Prostate gland (tissue), 2 donors: ENCODE data around the gene ANKRD11. TPM values are rescaled to one million over a fixed set of nuclear protein-coding genes. Genes with fewer than 3 reads are reported as not detected.
A peak's percentile ranks its signal among the peaks of the same experiment; 100 is the strongest.

Source experiments
- DNase-seq: peaks from one replicate; pipeline ENCODE4 v3.0.0-alpha.2; 2019; ENCODE audit warnings: low spot score
- H3K27ac ChIP-seq, 2 donors: fragments of 200-600 bp; sonication (generic); 2 replicates each; pipeline ENCODE4 v1.5.1; 2017 to 2019
- H3K27me3 ChIP-seq: fragments of 200-600 bp; sonication (generic); replicated peaks from 2 replicates; pipeline ENCODE4 v1.5.1; 2019; ENCODE audit not compliant: insufficient read depth
- H3K36me3 ChIP-seq, 2 donors: fragments of 200-600 bp; sonication (generic); 1 replicate in 1 of 2; 2 replicates in 1 of 2; pipeline versions ENCODE4 v1.5.1 to v1.8.1; 2017 to 2019
- H3K4me1 ChIP-seq: fragments of 200-600 bp; sonication (generic); replicated peaks from 2 replicates; pipeline ENCODE4 v1.5.1; 2019
- H3K4me3 ChIP-seq, 2 donors: fragments of 200-600 bp; sonication (generic); 2 replicates each; pipeline ENCODE4 v1.5.1; 2017 to 2019
- H3K9me3 ChIP-seq: fragments of 200-600 bp; sonication (generic); 2 replicates; pipeline ENCODE4 v1.5.1; 2017
- CTCF ChIP-seq, 4 experiments: fragments of 200-600 bp in 2 of 4; fragments of 450-650 bp in 2 of 4; sonication (generic) in 2 of 4; IDR thresholded peaks; 1 replicate in 3 of 4; 2 replicates in 1 of 4; pipeline ENCODE4 v1.5.1; 2016 to 2019; ENCODE audit warnings: antibody characterized with exemption in 4 of 4, mild to moderate bottlenecking in 2 of 4, moderate library complexity in 2 of 4
- POLR2A ChIP-seq: fragments of 450-650 bp; IDR thresholded peaks from one replicate; pipeline ENCODE4 v1.6.1; 2016; ENCODE audit warnings: antibody characterized with exemption, mild to moderate bottlenecking
- POLR2AphosphoS5 ChIP-seq: sonication (generic); formaldehyde crosslinking; IDR thresholded peaks from one replicate; pipeline ENCODE4 v1.6.1; 2017; ENCODE audit warnings: antibody characterized with exemption
- WGBS: methylation state at CpG from one replicate; pipeline ENCODE4 v1.1.5; 2018; 5-methylcytosine and 5-hydroxymethylcytosine counted together
- intact Hi-C: fragments of 100-400 bp; cut with DNase I; formaldehyde crosslinking; loops from one replicate; pipeline ENCODE4 v1.14.2; 2022
- total RNA-seq, 2 donors: library from RNA; depleted of rRNA; stranded (reverse); fragments of >200 nt; gene quantifications; one replicate each; pipeline ENCODE4 v1.1.0, GENCODE V29; 2016

Gene ANKRD11
- total RNA-seq, 2 donors from 2014 or later = 66.2 to 143 TPM

DNA sequence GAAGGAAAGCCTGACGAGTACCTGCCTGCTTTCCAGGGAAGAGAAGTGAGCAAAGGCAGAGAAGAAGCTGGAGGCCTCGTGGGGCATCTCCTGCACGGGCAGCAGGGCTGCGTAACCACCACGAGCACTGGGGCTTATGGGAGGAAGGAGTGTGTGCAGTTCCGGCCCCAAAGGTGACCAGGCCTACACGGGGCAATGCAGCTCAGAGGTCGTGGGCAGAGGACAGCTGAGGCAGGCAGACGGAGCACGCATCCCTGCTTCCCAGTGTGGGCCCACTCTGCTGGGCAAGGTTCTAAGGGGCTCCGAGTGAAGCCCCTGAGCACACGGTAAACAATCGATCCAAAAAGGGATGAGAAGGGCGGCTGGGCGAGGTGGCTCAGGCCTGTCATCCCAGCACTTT lies 109.7 kb downstream of the ANKRD11 start:
- no peak overlapping the region for H3K27ac ChIP-seq
- no peak for DNase-seq
- H3K4me3 ChIP-seq = no peak overlapping the region
- TF ChIP-seq POLR2AphosphoS5 = no peak
- TF ChIP-seq CTCF (IDR thresholded peaks at IDR 0.05) = no peak
- no peak for TF ChIP-seq POLR2A
- intact Hi-C loops = no loop called here
- 77% methylated on average over 14 of the region's 15 CpGs for WGBS
- H3K9me3 ChIP-seq = no peaks in the 10 kb centered on the region
- no peaks in the 10 kb centered on the region for H3K27me3 ChIP-seq
- H3K4me1 ChIP-seq = peaks cover 6% of the 10 kb centered on the region
- H3K36me3 ChIP-seq = no peaks in the 10 kb centered on the region

DNA sequence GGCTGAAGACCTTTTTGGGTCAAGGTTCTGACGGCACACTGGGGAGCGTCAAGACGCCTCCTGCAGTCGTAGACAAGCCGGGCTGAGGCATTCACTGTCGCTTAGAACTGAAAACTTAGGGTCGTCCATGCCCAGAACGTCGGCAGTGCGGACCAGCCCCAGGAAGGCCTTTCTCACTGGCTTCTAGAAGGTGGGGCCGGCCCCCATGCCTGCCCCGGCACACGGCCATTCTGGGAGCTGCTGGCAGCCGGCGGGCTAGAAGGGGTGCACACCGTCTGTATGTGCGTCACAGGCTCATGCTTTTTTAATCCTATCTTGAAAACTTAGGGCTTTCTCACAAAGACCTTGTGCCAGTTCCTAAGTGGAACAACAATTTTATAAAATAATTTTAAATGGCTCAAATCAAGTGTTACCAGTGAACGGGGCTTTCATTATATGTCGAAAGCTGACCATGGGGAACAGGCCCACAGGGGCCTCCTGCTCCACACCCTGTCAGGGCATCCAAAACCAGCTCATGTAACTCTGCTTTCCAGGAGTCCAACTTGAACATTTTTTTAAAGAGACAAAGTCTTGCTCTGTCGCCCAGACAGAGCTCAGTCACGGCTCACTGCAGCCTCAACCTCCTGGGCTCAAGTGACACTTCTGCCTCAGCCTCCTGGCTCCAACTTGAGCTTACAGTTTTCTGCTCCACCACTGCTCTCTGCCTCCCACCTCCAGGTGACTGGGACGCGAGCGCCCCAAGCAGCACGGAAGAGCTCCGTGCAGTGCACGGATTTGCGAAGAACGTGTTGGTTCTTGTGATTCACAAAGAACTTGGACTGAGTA lies 111.2 kb downstream of the ANKRD11 start:
- no peak overlapping the region for H3K4me3 ChIP-seq
- DNase-seq = peak; percentile 49
- H3K27ac ChIP-seq = peak overlapping the region in 1 of 2 donors; percentile 54
- H3K27me3 ChIP-seq = no peaks in the 10 kb centered on the region
- peak; percentile 63 for TF ChIP-seq POLR2AphosphoS5
- no peak for TF ChIP-seq POLR2A
- TF ChIP-seq CTCF (IDR thresholded peaks at IDR 0.05) = peak in 2 of 4 experiments; percentile 18 to 34
- peaks cover 6% of the 10 kb centered on the region for H3K4me1 ChIP-seq
- 46% methylated on average over 29 of the region's 29 CpGs for WGBS
- no peaks in the 10 kb centered on the region for H3K36me3 ChIP-seq
- no peaks in the 10 kb centered on the region for H3K9me3 ChIP-seq
- intact Hi-C loops = no loop called here

- Histone ChIP-seq H3K27me3 (no peaks in the 10 kb centered on the region), H3K4me3 (no peak overlapping the region), H3K36me3 (no peaks in the 10 kb centered on the region), H3K9me3 (no peaks in the 10 kb centered on the region), H3K27ac (no peak overlapping the region), H3K4me1 (no peaks in the 10 kb centered on the region)
- intact Hi-C loops = no loop called here
- 84% methylated on average over 8 of the region's 8 CpGs for WGBS
- no peak for DNase-seq
- TF ChIP-seq POLR2A (no peak), CTCF (IDR thresholded peaks at IDR 0.05) (no peak), POLR2AphosphoS5 (no peak)
Observed at GRCh38 chr16:89377453-89377848, 112.9 kb downstream of the ANKRD11 start.

GRCh38 chr16:89376812-89377452 lies 113.4 kb downstream of the ANKRD11 start:
- Histone ChIP-seq H3K36me3 (no peaks in the 10 kb centered on the region), H3K4me3 (no peak overlapping the region), H3K4me1 (no peaks in the 10 kb centered on the region), H3K27me3 (no peaks in the 10 kb centered on the region), H3K27ac (no peak overlapping the region), H3K9me3 (no peaks in the 10 kb centered on the region)
- 73% methylated on average over 8 of the region's 8 CpGs for WGBS
- DNase-seq = no peak
- TF ChIP-seq CTCF (IDR thresholded peaks at IDR 0.05) (no peak), POLR2AphosphoS5 (no peak), POLR2A (no peak)
- intact Hi-C loops = no loop called here

GRCh38 chr16:89375686-89376085 lies 114.7 kb downstream of the ANKRD11 start:
- no peaks in the 10 kb centered on the region for H3K4me1 ChIP-seq
- no peaks in the 10 kb centered on the region for H3K36me3 ChIP-seq
- intact Hi-C loops = no loop called here
- TF ChIP-seq POLR2A (no peak), POLR2AphosphoS5 (no peak), CTCF (IDR thresholded peaks at IDR 0.05) (no peak)
- H3K27me3 ChIP-seq = no peaks in the 10 kb centered on the region
- H3K9me3 ChIP-seq = no peaks in the 10 kb centered on the region
- no peak for DNase-seq
- H3K27ac ChIP-seq = no peak overlapping the region
- H3K4me3 ChIP-seq = no peak overlapping the region
- WGBS = 74% methylated on average over 10 of the region's 10 CpGs
